GM08714 (cell line): ENCODE measurements around the gene ZNF333.
"Not testable (repeated sequence)": the region's sequence is repeated elsewhere in the genome, so short reads cannot be mapped to it uniquely, and the experiment has no call there.

Experiments used
- H3K4me3 ChIP-seq: fragments of 200-500 bp; sonication (Bioruptor generic); 2 replicates; pipeline ENCODE4 v1.5.1; 2014; ENCODE audit warnings: mild to moderate bottlenecking, low read length, inconsistent platforms
- ZNF274 ChIP-seq: IDR thresholded peaks from 2 replicates; pipeline ENCODE4 v1.6.1; 2012; ENCODE audit warnings: mild to moderate bottlenecking, low read depth, low read length

ZNF333 gene

GRCh38 chr19:14732510-14732909 lies 42.7 kb downstream of the ZNF333 start:
- no peak for TF ChIP-seq ZNF274

GRCh38 chr19:14733574-14733973 lies 43.7 kb downstream of the ZNF333 start:
- TF ChIP-seq ZNF274, result no peak
- H3K4me3 ChIP-seq, result no peak overlapping the region

More at GRCh38 chr19:14732510-14732909, 42.7 kb downstream of the ZNF333 start:
- H3K4me3 ChIP-seq, result no peak overlapping the region

GRCh38 chr19:14735915-14736314 lies 46.1 kb downstream of the ZNF333 start:
- no peak overlapping the region for H3K4me3 ChIP-seq
- no peak for TF ChIP-seq ZNF274

- no peak for TF ChIP-seq ZNF274
- H3K4me3 ChIP-seq, result no peak overlapping the region
Observed at GRCh38 chr19:14746886-14747285, 57.0 kb downstream of the ZNF333 start.

- no peak overlapping the region for H3K4me3 ChIP-seq
- no peak for TF ChIP-seq ZNF274
Observed at GRCh38 chr19:14748601-14749000, 58.8 kb downstream of the ZNF333 start.

- TF ChIP-seq ZNF274, result no peak
- no peak overlapping the region for H3K4me3 ChIP-seq
Observed at GRCh38 chr19:14758816-14759215, 69.0 kb downstream of the ZNF333 start.

- H3K4me3 ChIP-seq, result no peak overlapping the region
- no peak for TF ChIP-seq ZNF274
Observed at GRCh38 chr19:14761607-14762006, 71.8 kb downstream of the ZNF333 start.

GRCh38 chr19:14762111-14762510 lies 72.3 kb downstream of the ZNF333 start:
- no peak overlapping the region for H3K4me3 ChIP-seq
- no peak for TF ChIP-seq ZNF274

- TF ChIP-seq ZNF274, result no peak
- H3K4me3 ChIP-seq, result no peak overlapping the region
Observed at GRCh38 chr19:14763497-14764145, 73.8 kb downstream of the ZNF333 start.

- H3K4me3 ChIP-seq, result no peak overlapping the region
- TF ChIP-seq ZNF274, result no peak
Observed at GRCh38 chr19:14764401-14764800, 74.6 kb downstream of the ZNF333 start.

- not testable (repeated sequence) for H3K4me3 ChIP-seq
Observed at GRCh38 chr19:14765403-14765802, 75.6 kb downstream of the ZNF333 start.

GRCh38 chr19:14765841-14766240 lies 76.0 kb downstream of the ZNF333 start:
- H3K4me3 ChIP-seq, result not testable (repeated sequence)

- no peak overlapping the region for H3K4me3 ChIP-seq
- no peak for TF ChIP-seq ZNF274
Observed at GRCh38 chr19:14767466-14767971, 77.7 kb downstream of the ZNF333 start.

GRCh38 chr19:14768001-14768400 lies 78.2 kb downstream of the ZNF333 start:
- TF ChIP-seq ZNF274, result no peak
- H3K4me3 ChIP-seq, result no peak overlapping the region

GRCh38 chr19:14769201-14769600 lies 79.4 kb downstream of the ZNF333 start:
- no peak overlapping the region for H3K4me3 ChIP-seq
- no peak for TF ChIP-seq ZNF274

- no peak for TF ChIP-seq ZNF274
- no peak overlapping the region for H3K4me3 ChIP-seq
Observed at GRCh38 chr19:14770136-14770535, 80.3 kb downstream of the ZNF333 start.
